ENCODE data around the gene GABRA4. TPM values are rescaled to one million over a fixed set of nuclear protein-coding genes. Genes with fewer than 3 reads are reported as not detected.
A peak's percentile ranks its signal among the peaks of the same experiment; 100 is the strongest.

GABRA4 gene
- total RNA-seq (1 to 10 TPM in 1 of 4 donors, under 1 TPM in 3; 0.03 to 1.9 (median 0.26) TPM), polyA plus RNA-seq (0.18 TPM)
- long read RNA-seq, donor 1, result 0 reads
- long read RNA-seq, donor 2, result 0 reads
- long read RNA-seq, donor 3, full-length matches to known transcripts, result 1 of 1 reads
- long read RNA-seq, donor 3, partial matches to known transcripts, result 0 of 1 reads
- long read RNA-seq, donor 3, other reads (novel, unspliced or antisense), result 0 of 1 reads
- long read RNA-seq, donor 4, result 0 reads

GRCh38 chr4:46993075-46994006 lies at the start of gene GABRA4:
Gene GABRA4 (minus strand): TSS chr4:46993581. CDS start chr4:46993424, 157 bp downstream.
- no peaks in the 10 kb centered on the region for H3K4me1 ChIP-seq (ENCODE audit: control insufficient read depth, insufficient read depth, low read length)
- H3K27ac ChIP-seq (ENCODE audit: low read length), result no peak within 1 kb of the TSS
- DNase-seq (peak in 2 of 3 donors; percentile 27 to 34), ATAC-seq (peak; percentile 56 to 64)
- intact Hi-C loops (cut with DNase I), result no loop called here
- H3K4me3 ChIP-seq (ENCODE audit: low read length), result peak within 1 kb of the TSS; percentile 27
- no peaks in the 10 kb centered on the region for H3K27me3 ChIP-seq (ENCODE audit: control insufficient read depth, insufficient read depth)
- H3K9me3 ChIP-seq (ENCODE audit: control insufficient read depth, low read length), result no peaks in the 10 kb centered on the region
- 2% methylated on average over 67 of the region's 67 CpGs for WGBS

- DNase-seq (no peak), ATAC-seq (no peak)
- Histone ChIP-seq H3K27ac (ENCODE audit: low read length) (no peak overlapping the region), H3K4me3 (ENCODE audit: low read length) (no peak overlapping the region), H3K27me3 (ENCODE audit: control insufficient read depth, insufficient read depth) (no peaks in the 10 kb centered on the region), H3K4me1 (ENCODE audit: control insufficient read depth, insufficient read depth, low read length) (no peaks in the 10 kb centered on the region), H3K9me3 (ENCODE audit: control insufficient read depth, low read length) (no peaks in the 10 kb centered on the region)
- intact Hi-C loops (cut with DNase I), result no loop called here
- 85% methylated on average over 3 of the region's 3 CpGs for WGBS
These were observed 47.4 kb upstream of the GABRA4 start for GRCh38 chr4:47040828-47041227.

DNA sequence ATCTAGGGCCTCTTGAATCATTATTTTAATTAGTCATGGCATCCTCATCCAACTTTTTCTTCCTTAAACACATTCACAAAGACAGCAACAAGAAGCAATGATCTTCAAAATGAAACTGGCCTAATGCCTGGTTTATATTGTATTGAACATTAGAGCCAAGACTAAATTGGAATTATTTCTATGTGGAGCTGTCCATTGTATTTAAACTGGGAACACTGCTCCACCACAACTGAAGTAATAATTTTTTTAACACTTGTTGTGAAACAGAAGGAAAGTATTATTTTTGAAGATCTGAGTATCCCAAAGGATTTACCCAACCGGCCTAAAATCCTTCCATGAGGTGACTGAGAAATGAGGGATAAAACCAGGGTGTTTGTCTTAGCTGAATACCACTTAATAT lies 44.9 kb upstream of the GABRA4 start:
- H3K27ac ChIP-seq (ENCODE audit: low read length), result no peak overlapping the region
- ATAC-seq (no peak), DNase-seq (no peak)
- intact Hi-C loops (cut with DNase I), result loop anchor here in 3 of 4 donors (10.0 kb wide), 2 partner anchors 103 to 193 kb away; no protein-coding TSS in a partner anchor
- H3K4me3 ChIP-seq (ENCODE audit: low read length), result no peak overlapping the region
- no peaks in the 10 kb centered on the region for H3K4me1 ChIP-seq (ENCODE audit: control insufficient read depth, insufficient read depth, low read length)
- 69% methylated on average over 1 of the region's 1 CpG for WGBS
- no peaks in the 10 kb centered on the region for H3K27me3 ChIP-seq (ENCODE audit: control insufficient read depth, insufficient read depth)
- H3K9me3 ChIP-seq (ENCODE audit: control insufficient read depth, low read length), result no peaks in the 10 kb centered on the region

- peak; percentile 64 to 86 (median 83) for DNase-seq
- Histone ChIP-seq H3K9me3 (ENCODE audit: control insufficient read depth, low read length) (no peaks in the 10 kb centered on the region), H3K27me3 (ENCODE audit: control insufficient read depth, insufficient read depth) (no peaks in the 10 kb centered on the region), H3K4me1 (ENCODE audit: control insufficient read depth, insufficient read depth, low read length) (no peaks in the 10 kb centered on the region), H3K4me3 (ENCODE audit: low read length) (peak overlapping the region; percentile 29), H3K27ac (ENCODE audit: low read length) (no peak overlapping the region)
- peak; percentile 96 to 98 for ATAC-seq
- intact Hi-C loops (cut with DNase I), result loop anchor here in 3 of 4 donors (5.0 to 10.0 kb wide), 3 partner anchors 98 to 188 kb away; no protein-coding TSS in a partner anchor
- WGBS, result 2% methylated on average over 47 of the region's 47 CpGs
These were observed 39.2 kb upstream of the GABRA4 start for GRCh38 chr4:47032405-47033106.

DNA sequence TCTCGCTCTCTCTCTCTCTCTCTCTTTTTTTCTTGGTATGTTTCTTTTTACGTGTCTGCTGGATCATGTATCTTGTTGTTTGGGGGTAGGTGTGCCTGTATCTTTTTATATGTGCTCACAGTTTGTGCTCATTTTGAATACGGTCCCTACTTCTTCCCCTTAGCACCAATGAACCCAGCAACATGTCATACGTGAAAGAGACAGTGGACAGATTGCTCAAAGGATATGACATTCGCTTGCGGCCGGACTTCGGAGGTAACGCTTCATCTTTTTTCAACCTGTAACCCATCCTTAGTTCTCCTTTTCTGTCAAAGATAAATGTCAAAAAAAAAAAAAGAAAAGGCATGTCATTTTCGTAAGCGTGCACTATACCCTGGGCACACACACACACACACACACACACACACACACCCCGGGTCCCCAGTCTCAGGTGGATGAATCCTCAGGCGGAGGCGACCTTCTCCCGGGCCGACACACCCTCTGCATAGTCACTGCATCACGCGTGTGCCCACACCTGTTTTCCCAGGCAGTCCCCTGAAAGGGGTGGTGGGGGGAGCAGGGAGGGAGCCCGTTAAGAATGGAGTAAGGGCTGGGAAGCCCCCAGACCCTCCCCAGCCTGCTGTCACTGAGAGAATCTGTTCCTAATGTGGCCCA lies 38.5 kb upstream of the GABRA4 start:
- intact Hi-C loops (cut with DNase I), result loop anchor here in 3 of 4 donors (5.0 to 10.0 kb wide), 3 partner anchors 97 to 187 kb away; no protein-coding TSS in a partner anchor

GRCh38 chr4:47031011-47031678 lies 37.8 kb upstream of the GABRA4 start, which contains the start of gene GABRB1:
Gene GABRB1 (plus strand): TSS chr4:47031567.
- peak; percentile 52 to 58 for ATAC-seq
- intact Hi-C loops (cut with DNase I), result loop anchor here in 3 of 4 donors (5.0 to 10.0 kb wide), 3 partner anchors 96 to 186 kb away; no protein-coding TSS in a partner anchor
- DNase-seq, result peak; percentile 60 to 86 (median 78)
- no peak within 1 kb of the TSS for H3K27ac ChIP-seq (ENCODE audit: low read length)
- H3K9me3 ChIP-seq (ENCODE audit: control insufficient read depth, low read length), result no peaks in the 10 kb centered on the region
- H3K4me3 ChIP-seq (ENCODE audit: low read length), result peak within 1 kb of the TSS; percentile 29
- no peaks in the 10 kb centered on the region for H3K4me1 ChIP-seq (ENCODE audit: control insufficient read depth, insufficient read depth, low read length)
- WGBS, result 2% methylated on average over 20 of the region's 20 CpGs
- H3K27me3 ChIP-seq (ENCODE audit: control insufficient read depth, insufficient read depth), result no peaks in the 10 kb centered on the region

More for the DNA sequence above, 38.5 kb upstream of the GABRA4 start:
- no peaks in the 10 kb centered on the region for H3K9me3 ChIP-seq (ENCODE audit: control insufficient read depth, low read length)
- H3K4me3 ChIP-seq (ENCODE audit: low read length), result peak overlapping the region; percentile 29
- DNase-seq, result peak in 2 of 3 donors; percentile 11 to 46
- H3K4me1 ChIP-seq (ENCODE audit: control insufficient read depth, insufficient read depth, low read length), result no peaks in the 10 kb centered on the region
- H3K27ac ChIP-seq (ENCODE audit: low read length), result no peak overlapping the region
- WGBS, result under 1% methylated on average over 19 of the region's 19 CpGs
- H3K27me3 ChIP-seq (ENCODE audit: control insufficient read depth, insufficient read depth), result no peaks in the 10 kb centered on the region
- ATAC-seq, result peak; percentile 60 to 66

- 75% methylated on average over 1 of the region's 1 CpG for WGBS
- Histone ChIP-seq H3K4me1 (ENCODE audit: control insufficient read depth, insufficient read depth, low read length) (no peaks in the 10 kb centered on the region), H3K27me3 (ENCODE audit: control insufficient read depth, insufficient read depth) (no peaks in the 10 kb centered on the region), H3K4me3 (ENCODE audit: low read length) (no peak overlapping the region), H3K27ac (ENCODE audit: low read length) (no peak overlapping the region), H3K9me3 (ENCODE audit: control insufficient read depth, low read length) (no peaks in the 10 kb centered on the region)
- intact Hi-C loops (cut with DNase I), result no loop called here
- DNase-seq (no peak), ATAC-seq (no peak)
These were observed 24.1 kb upstream of the GABRA4 start for GRCh38 chr4:47017494-47017893.

DNA sequence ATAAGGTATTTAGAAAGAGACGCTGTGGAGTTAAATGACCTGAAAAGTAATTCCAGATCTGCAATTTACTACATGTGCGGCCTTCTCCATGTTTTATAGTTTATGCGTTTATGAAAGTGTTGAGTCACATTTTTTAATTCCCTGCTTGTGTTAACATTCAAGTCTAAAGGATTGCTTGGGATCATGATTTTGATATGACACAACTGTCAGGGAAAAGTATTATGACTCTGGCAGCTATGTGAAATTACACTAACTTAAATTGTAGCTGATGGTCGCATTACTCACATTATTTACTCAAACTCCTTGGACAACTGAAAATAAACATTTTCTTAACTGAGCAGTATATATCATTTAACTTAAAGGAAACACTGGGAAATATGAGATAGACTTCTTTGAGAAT lies 23.7 kb upstream of the GABRA4 start:
- 78% methylated on average over 4 of the region's 4 CpGs for WGBS
- Histone ChIP-seq H3K9me3 (ENCODE audit: control insufficient read depth, low read length) (no peaks in the 10 kb centered on the region), H3K4me1 (ENCODE audit: control insufficient read depth, insufficient read depth, low read length) (no peaks in the 10 kb centered on the region), H3K4me3 (ENCODE audit: low read length) (no peak overlapping the region), H3K27ac (ENCODE audit: low read length) (no peak overlapping the region), H3K27me3 (ENCODE audit: control insufficient read depth, insufficient read depth) (no peaks in the 10 kb centered on the region)
- ATAC-seq (no peak), DNase-seq (no peak)
- intact Hi-C loops (cut with DNase I), result no loop called here

DNA sequence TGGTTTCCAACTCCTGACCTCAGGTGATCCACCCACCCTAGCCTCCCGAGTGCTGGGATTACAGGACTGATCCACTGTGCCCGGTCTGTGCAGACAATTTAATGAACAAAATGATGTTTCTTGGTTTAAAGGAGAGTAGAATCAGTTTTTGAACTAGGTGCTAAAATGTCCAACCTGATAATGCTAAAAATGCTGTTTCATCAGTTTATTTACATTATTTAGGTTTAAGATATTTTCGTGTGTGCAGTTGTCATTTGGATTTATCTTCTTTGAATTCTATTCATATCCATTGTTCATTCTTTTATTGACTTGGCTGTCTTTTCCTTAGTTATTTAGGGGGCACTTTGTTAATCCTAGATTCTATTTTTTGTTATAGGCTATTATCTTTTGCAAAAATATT lies 20.0 kb upstream of the GABRA4 start:
- Histone ChIP-seq H3K27me3 (ENCODE audit: control insufficient read depth, insufficient read depth) (no peaks in the 10 kb centered on the region), H3K4me1 (ENCODE audit: control insufficient read depth, insufficient read depth, low read length) (peaks cover 5% of the 10 kb centered on the region), H3K9me3 (ENCODE audit: control insufficient read depth, low read length) (no peaks in the 10 kb centered on the region), H3K27ac (ENCODE audit: low read length) (no peak overlapping the region), H3K4me3 (ENCODE audit: low read length) (no peak overlapping the region)
- WGBS, result 78% methylated on average over 3 of the region's 3 CpGs
- intact Hi-C loops (cut with DNase I), result no loop called here
- DNase-seq (no peak), ATAC-seq (no peak)

GRCh38 chr4:47012676-47013075 lies 19.3 kb upstream of the GABRA4 start:
- ATAC-seq, result no peak
- Histone ChIP-seq H3K27me3 (ENCODE audit: control insufficient read depth, insufficient read depth) (no peaks in the 10 kb centered on the region), H3K4me1 (ENCODE audit: control insufficient read depth, insufficient read depth, low read length) (peaks cover 5% of the 10 kb centered on the region), H3K4me3 (ENCODE audit: low read length) (no peak overlapping the region), H3K9me3 (ENCODE audit: control insufficient read depth, low read length) (no peaks in the 10 kb centered on the region), H3K27ac (ENCODE audit: low read length) (no peak overlapping the region)
- intact Hi-C loops (cut with DNase I), result no loop called here
- no peak for DNase-seq

All from right cardiac atrium (tissue), 5 donors.